ENCODE measurements around the gene TSPAN18.

The TSPAN18 gene

GRCh38 chr11:44760917-44761550 lies 34.3 kb downstream of the TSPAN18 start:
- H3K4ac ChIP-seq (ENCODE audit: low read depth in 1 of 2, low read length in 2 of 2): peak overlapping the region in 1 of 2 experiments; percentile 18
- H2BK5ac ChIP-seq (ENCODE audit: low read depth, low read length, poor library complexity, severe bottlenecking): no peak overlapping the region
- no peak overlapping the region for H2AK5ac ChIP-seq (ENCODE audit: low read length, severe bottlenecking)
- H3K4me1 ChIP-seq (ENCODE audit: control insufficient read depth, insufficient read depth, low read depth, low read length): peaks cover 16% of the 10 kb centered on the region
- whole genome bisulfite sequencing: 34% methylated on average over 7 of the region's 10 CpGs
- H3K14ac ChIP-seq (ENCODE audit: low read length in 2 of 2): no peak overlapping the region
- H3K27me3 ChIP-seq (ENCODE audit: control insufficient read depth in 1 of 2, insufficient read depth in 1 of 2, low read length in 2 of 2): peaks cover under 1 to 5% of the 10 kb centered on the region in 2 experiments
- peak; percentile 94 for DNase-seq
- H3K9ac ChIP-seq (ENCODE audit: low read length): peak overlapping the region; percentile 9
- H2AFZ ChIP-seq (ENCODE audit: low read depth, low read length): no peak overlapping the region
- H4K91ac ChIP-seq (ENCODE audit: low read length): no peak overlapping the region
- no peak overlapping the region for H2BK120ac ChIP-seq (ENCODE audit: low read depth, low read length)
- no peaks in the 10 kb centered on the region for H3K79me1 ChIP-seq (replicated peaks; ENCODE audit: low read length, poor library complexity, severe bottlenecking)
- H3K4me3 ChIP-seq (ENCODE audit: insufficient read depth in 1 of 2, low read depth in 1 of 2, low read length in 2 of 2): no peak overlapping the region
- H2BK15ac ChIP-seq (ENCODE audit: low read depth, poor library complexity, severe bottlenecking): no peak overlapping the region
- peak overlapping the region in 1 of 2 experiments; percentile 12 for H3K18ac ChIP-seq (ENCODE audit: low read depth in 1 of 2, low read length in 2 of 2)
- H3K36me3 ChIP-seq (ENCODE audit: control insufficient read depth in 1 of 2, insufficient read depth in 2 of 2, low read depth in 1 of 2, low read length in 2 of 2): no peaks in the 10 kb centered on the region
- no peak overlapping the region for H3K4me2 ChIP-seq (ENCODE audit: low read length, poor library complexity, severe bottlenecking)
- H3K23ac ChIP-seq (ENCODE audit: low read length in 2 of 2): no peak overlapping the region
- H4K8ac ChIP-seq (ENCODE audit: low read length): no peak overlapping the region
- peaks cover 8% of the 10 kb centered on the region for H3K9me3 ChIP-seq (ENCODE audit: control insufficient read depth, low read length)
- no peak overlapping the region for H3K27ac ChIP-seq (ENCODE audit: low read length, poor library complexity, severe bottlenecking)
- peak overlapping the region in 1 of 2 experiments; percentile 54 for H2BK12ac ChIP-seq (ENCODE audit: low read length in 2 of 2)

GRCh38 chr11:44761551-44761961 lies 34.8 kb downstream of the TSPAN18 start:
- Histone ChIP-seq H3K4me2 (ENCODE audit: low read length, poor library complexity, severe bottlenecking) (no peak overlapping the region), H3K14ac (ENCODE audit: low read length in 2 of 2) (peak overlapping the region in 1 of 2 experiments; percentile 5), H2AK5ac (ENCODE audit: low read length, severe bottlenecking) (no peak overlapping the region), H3K18ac (ENCODE audit: low read depth in 1 of 2, low read length in 2 of 2) (no peak overlapping the region), H3K79me1 (replicated peaks; ENCODE audit: low read length, poor library complexity, severe bottlenecking) (no peaks in the 10 kb centered on the region), H3K27me3 (ENCODE audit: control insufficient read depth in 1 of 2, insufficient read depth in 1 of 2, low read length in 2 of 2) (peaks cover 0 to 4% of the 10 kb centered on the region in 2 experiments), H2BK5ac (ENCODE audit: low read depth, low read length, poor library complexity, severe bottlenecking) (no peak overlapping the region), H4K8ac (ENCODE audit: low read length) (no peak overlapping the region), H2BK120ac (ENCODE audit: low read depth, low read length) (no peak overlapping the region), H3K23ac (ENCODE audit: low read length in 2 of 2) (no peak overlapping the region), H2AFZ (ENCODE audit: low read depth, low read length) (no peak overlapping the region), H2BK15ac (ENCODE audit: low read depth, poor library complexity, severe bottlenecking) (no peak overlapping the region), H3K4ac (ENCODE audit: low read depth in 1 of 2, low read length in 2 of 2) (no peak overlapping the region), H3K4me1 (ENCODE audit: control insufficient read depth, insufficient read depth, low read depth, low read length) (peaks cover 19% of the 10 kb centered on the region), H3K4me3 (ENCODE audit: insufficient read depth in 1 of 2, low read depth in 1 of 2, low read length in 2 of 2) (no peak overlapping the region), H3K9me3 (ENCODE audit: control insufficient read depth, low read length) (peaks cover 8% of the 10 kb centered on the region), H3K36me3 (ENCODE audit: control insufficient read depth in 1 of 2, insufficient read depth in 2 of 2, low read depth in 1 of 2, low read length in 2 of 2) (no peaks in the 10 kb centered on the region), H2BK12ac (ENCODE audit: low read length in 2 of 2) (peak overlapping the region in 1 of 2 experiments; percentile 23), H3K27ac (ENCODE audit: low read length, poor library complexity, severe bottlenecking) (no peak overlapping the region), H4K91ac (ENCODE audit: low read length) (no peak overlapping the region), H3K9ac (ENCODE audit: low read length) (no peak overlapping the region)
- DNase-seq: no peak
- WGBS: 60% methylated on average over 14 of the region's 14 CpGs

- H2AK5ac ChIP-seq (ENCODE audit: low read length, severe bottlenecking): no peak overlapping the region
- H3K4me1 ChIP-seq (ENCODE audit: control insufficient read depth, insufficient read depth, low read depth, low read length): peaks cover 22% of the 10 kb centered on the region
- peak; percentile 77 for DNase-seq
- peaks cover 0 to 4% of the 10 kb centered on the region in 2 experiments for H3K27me3 ChIP-seq (ENCODE audit: control insufficient read depth in 1 of 2, insufficient read depth in 1 of 2, low read length in 2 of 2)
- no peak overlapping the region for H4K91ac ChIP-seq (ENCODE audit: low read length)
- H2BK120ac ChIP-seq (ENCODE audit: low read depth, low read length): no peak overlapping the region
- 86% methylated on average over 4 of the region's 5 CpGs for WGBS
- no peak overlapping the region for H3K4me3 ChIP-seq (ENCODE audit: insufficient read depth in 1 of 2, low read depth in 1 of 2, low read length in 2 of 2)
- H3K18ac ChIP-seq (ENCODE audit: low read depth in 1 of 2, low read length in 2 of 2): no peak overlapping the region
- H3K4me2 ChIP-seq (ENCODE audit: low read length, poor library complexity, severe bottlenecking): peak overlapping the region; percentile 4
- no peak overlapping the region for H2AFZ ChIP-seq (ENCODE audit: low read depth, low read length)
- no peak overlapping the region for H4K8ac ChIP-seq (ENCODE audit: low read length)
- no peaks in the 10 kb centered on the region for H3K9me3 ChIP-seq (ENCODE audit: control insufficient read depth, low read length)
- H3K4ac ChIP-seq (ENCODE audit: low read depth in 1 of 2, low read length in 2 of 2): peak overlapping the region in 1 of 2 experiments; percentile 13
- no peak overlapping the region for H3K14ac ChIP-seq (ENCODE audit: low read length in 2 of 2)
- H2BK15ac ChIP-seq (ENCODE audit: low read depth, poor library complexity, severe bottlenecking): no peak overlapping the region
- H2BK5ac ChIP-seq (ENCODE audit: low read depth, low read length, poor library complexity, severe bottlenecking): no peak overlapping the region
- no peak overlapping the region for H2BK12ac ChIP-seq (ENCODE audit: low read length in 2 of 2)
- no peak overlapping the region for H3K9ac ChIP-seq (ENCODE audit: low read length)
- no peak overlapping the region for H3K23ac ChIP-seq (ENCODE audit: low read length in 2 of 2)
- no peak overlapping the region for H3K27ac ChIP-seq (ENCODE audit: low read length, poor library complexity, severe bottlenecking)
- no peaks in the 10 kb centered on the region for H3K79me1 ChIP-seq (replicated peaks; ENCODE audit: low read length, poor library complexity, severe bottlenecking)
- no peaks in the 10 kb centered on the region for H3K36me3 ChIP-seq (ENCODE audit: control insufficient read depth in 1 of 2, insufficient read depth in 2 of 2, low read depth in 1 of 2, low read length in 2 of 2)
Measured at GRCh38 chr11:44763121-44763820, 36.5 kb downstream of the TSPAN18 start.

DNA sequence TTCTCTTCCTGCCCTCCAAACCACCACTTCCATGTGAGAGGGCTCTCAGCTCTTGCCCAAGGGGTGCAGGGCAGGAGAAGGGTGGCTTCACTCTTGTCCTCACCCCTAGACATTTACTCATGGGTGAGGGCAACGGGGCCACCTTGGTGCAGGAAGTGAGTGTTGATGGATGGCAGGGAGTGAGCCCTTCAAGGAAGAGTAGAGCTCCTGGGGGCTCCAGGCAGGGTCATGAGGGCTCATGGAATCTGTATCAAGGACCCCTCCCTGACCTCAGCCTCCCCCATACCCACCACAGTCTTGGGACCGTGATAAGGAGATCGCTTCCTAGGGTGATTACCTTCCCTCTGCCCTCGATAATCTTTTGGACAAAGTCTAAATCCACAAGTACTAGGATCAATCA lies 37.8 kb downstream of the TSPAN18 start:
- no peak overlapping the region for H2BK120ac ChIP-seq (ENCODE audit: low read depth, low read length)
- H3K4me3 ChIP-seq (ENCODE audit: insufficient read depth in 1 of 2, low read depth in 1 of 2, low read length in 2 of 2): no peak overlapping the region
- H2BK5ac ChIP-seq (ENCODE audit: low read depth, low read length, poor library complexity, severe bottlenecking): no peak overlapping the region
- 100% methylated on average over 3 of the region's 4 CpGs for WGBS
- no peak overlapping the region for H3K9ac ChIP-seq (ENCODE audit: low read length)
- no peaks in the 10 kb centered on the region for H3K79me1 ChIP-seq (replicated peaks; ENCODE audit: low read length, poor library complexity, severe bottlenecking)
- H2AFZ ChIP-seq (ENCODE audit: low read depth, low read length): no peak overlapping the region
- no peak overlapping the region for H2BK15ac ChIP-seq (ENCODE audit: low read depth, poor library complexity, severe bottlenecking)
- H3K27ac ChIP-seq (ENCODE audit: low read length, poor library complexity, severe bottlenecking): no peak overlapping the region
- H2AK5ac ChIP-seq (ENCODE audit: low read length, severe bottlenecking): peak overlapping the region; percentile 6
- H3K18ac ChIP-seq (ENCODE audit: low read depth in 1 of 2, low read length in 2 of 2): peak overlapping the region in 1 of 2 experiments; percentile 37
- peak overlapping the region in 1 of 2 experiments; percentile 58 for H2BK12ac ChIP-seq (ENCODE audit: low read length in 2 of 2)
- H3K23ac ChIP-seq (ENCODE audit: low read length in 2 of 2): no peak overlapping the region
- H3K4ac ChIP-seq (ENCODE audit: low read depth in 1 of 2, low read length in 2 of 2): no peak overlapping the region
- no peaks in the 10 kb centered on the region for H3K36me3 ChIP-seq (ENCODE audit: control insufficient read depth in 1 of 2, insufficient read depth in 2 of 2, low read depth in 1 of 2, low read length in 2 of 2)
- DNase-seq: no peak
- no peak overlapping the region for H4K8ac ChIP-seq (ENCODE audit: low read length)
- no peak overlapping the region for H3K14ac ChIP-seq (ENCODE audit: low read length in 2 of 2)
- no peaks in the 10 kb centered on the region for H3K9me3 ChIP-seq (ENCODE audit: control insufficient read depth, low read length)
- H3K4me1 ChIP-seq (ENCODE audit: control insufficient read depth, insufficient read depth, low read depth, low read length): peaks cover 22% of the 10 kb centered on the region
- H4K91ac ChIP-seq (ENCODE audit: low read length): no peak overlapping the region
- no peaks in the 10 kb centered on the region for H3K27me3 ChIP-seq (ENCODE audit: control insufficient read depth in 1 of 2, insufficient read depth in 1 of 2, low read length in 2 of 2)
- H3K4me2 ChIP-seq (ENCODE audit: low read length, poor library complexity, severe bottlenecking): no peak overlapping the region

All from mesenchymal stem cell (in vitro differentiated cells and primary cell).